HUES48 (cell line): ENCODE measurements around the gene HOXB6.

Source experiments
- H3K27ac ChIP-seq: one replicate; pipeline ENCODE4 v1.7.0; 2013; ENCODE audit warnings: low read depth, low read length, inconsistent platforms
- H3K27me3 ChIP-seq: 2 replicates; pipeline ENCODE4 v1.6.1; 2013; ENCODE audit warnings: mild to moderate bottlenecking, low read length; ENCODE audit not compliant: control insufficient read depth, insufficient read depth
- H3K36me3 ChIP-seq: 2 replicates; pipeline ENCODE4 v1.6.1; 2013; ENCODE audit warnings: low read length; ENCODE audit not compliant: control insufficient read depth, insufficient read depth
- H3K4me1 ChIP-seq: 2 replicates; pipeline ENCODE4 v1.6.1; 2013; ENCODE audit warnings: mild to moderate bottlenecking, low read length; ENCODE audit not compliant: control insufficient read depth, insufficient read depth
- H3K4me3 ChIP-seq: 2 replicates; pipeline ENCODE4 v1.5.1; 2013; ENCODE audit warnings: mild to moderate bottlenecking, low read depth, low read length
- H3K9ac ChIP-seq: 2 replicates; pipeline ENCODE4 v1.6.1; 2013; ENCODE audit warnings: mild to moderate bottlenecking, low read depth, low read length, moderate library complexity
- H3K9me3 ChIP-seq: 2 replicates; pipeline ENCODE4 v1.6.1; 2013; ENCODE audit warnings: low read length; ENCODE audit not compliant: control insufficient read depth, insufficient read depth

HOXB6 gene

DNA sequence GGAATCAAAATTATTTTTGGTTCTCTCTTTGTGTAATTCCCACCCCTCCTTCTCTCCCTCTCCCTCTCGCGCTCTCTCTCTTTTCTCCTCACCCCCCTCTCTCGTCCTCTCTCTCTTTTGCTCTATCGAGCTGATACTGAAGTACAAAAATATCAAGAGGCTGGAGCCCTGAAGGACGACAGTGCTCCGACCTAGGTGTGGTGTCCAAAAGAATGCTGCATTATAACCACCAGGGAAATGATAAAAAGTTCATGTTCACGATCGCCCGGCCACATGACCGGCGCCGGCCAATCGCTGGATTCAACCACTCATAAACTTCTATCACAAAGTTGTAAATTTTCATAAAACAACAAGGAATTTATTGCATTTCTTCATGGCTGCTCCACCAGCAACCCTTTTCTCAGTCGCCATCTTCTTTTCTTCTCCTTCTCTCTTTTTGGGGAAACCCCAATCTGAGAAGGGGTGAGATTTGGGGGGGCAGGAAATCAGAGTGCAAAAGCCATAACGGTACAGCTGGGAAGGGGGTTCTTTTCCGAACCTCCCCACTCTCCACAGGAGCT, at the start of gene HOXB6:
Gene HOXB6, minus strand, starts transcription at position 217 of the 560 bp plus-strand sequence. CDS start 6,836 bp downstream, outside the sequence.
- Histone ChIP-seq H3K27me3 (peaks cover 100% of the 10 kb centered on the region), H3K27ac (no peak within 1 kb of the TSS), H3K4me1 (no peaks in the 10 kb centered on the region), H3K9me3 (no peaks in the 10 kb centered on the region), H3K4me3 (no peak within 1 kb of the TSS), H3K36me3 (no peaks in the 10 kb centered on the region), H3K9ac (no peak within 1 kb of the TSS)

GRCh38 chr17:48649741-48650140, 45.0 kb upstream of the HOXB6 start:
- H3K4me1 ChIP-seq = peaks cover 7% of the 10 kb centered on the region
- H3K9me3 ChIP-seq = no peaks in the 10 kb centered on the region
- H3K9ac ChIP-seq = no peak overlapping the region
- H3K36me3 ChIP-seq = no peaks in the 10 kb centered on the region
- peaks cover 70% of the 10 kb centered on the region for H3K27me3 ChIP-seq
- no peak overlapping the region for H3K27ac ChIP-seq
- no peak overlapping the region for H3K4me3 ChIP-seq

- Histone ChIP-seq H3K27me3 (peaks cover 87% of the 10 kb centered on the region), H3K27ac (no peak overlapping the region), H3K9me3 (no peaks in the 10 kb centered on the region), H3K4me1 (peaks cover 7% of the 10 kb centered on the region), H3K4me3 (no peak overlapping the region), H3K9ac (no peak overlapping the region), H3K36me3 (no peaks in the 10 kb centered on the region)
Measured at GRCh38 chr17:48647963-48648245, 43.1 kb upstream of the HOXB6 start.

- Histone ChIP-seq H3K4me3 (peak overlapping the region; percentile 46; the same call in 1 of the 2 replicates), H3K27me3 (peaks cover 87% of the 10 kb centered on the region), H3K4me1 (peaks cover 7% of the 10 kb centered on the region), H3K27ac (no peak overlapping the region), H3K36me3 (no peaks in the 10 kb centered on the region), H3K9me3 (no peaks in the 10 kb centered on the region), H3K9ac (no peak overlapping the region)
Measured at GRCh38 chr17:48647103-48647962, 42.5 kb upstream of the HOXB6 start.

DNA sequence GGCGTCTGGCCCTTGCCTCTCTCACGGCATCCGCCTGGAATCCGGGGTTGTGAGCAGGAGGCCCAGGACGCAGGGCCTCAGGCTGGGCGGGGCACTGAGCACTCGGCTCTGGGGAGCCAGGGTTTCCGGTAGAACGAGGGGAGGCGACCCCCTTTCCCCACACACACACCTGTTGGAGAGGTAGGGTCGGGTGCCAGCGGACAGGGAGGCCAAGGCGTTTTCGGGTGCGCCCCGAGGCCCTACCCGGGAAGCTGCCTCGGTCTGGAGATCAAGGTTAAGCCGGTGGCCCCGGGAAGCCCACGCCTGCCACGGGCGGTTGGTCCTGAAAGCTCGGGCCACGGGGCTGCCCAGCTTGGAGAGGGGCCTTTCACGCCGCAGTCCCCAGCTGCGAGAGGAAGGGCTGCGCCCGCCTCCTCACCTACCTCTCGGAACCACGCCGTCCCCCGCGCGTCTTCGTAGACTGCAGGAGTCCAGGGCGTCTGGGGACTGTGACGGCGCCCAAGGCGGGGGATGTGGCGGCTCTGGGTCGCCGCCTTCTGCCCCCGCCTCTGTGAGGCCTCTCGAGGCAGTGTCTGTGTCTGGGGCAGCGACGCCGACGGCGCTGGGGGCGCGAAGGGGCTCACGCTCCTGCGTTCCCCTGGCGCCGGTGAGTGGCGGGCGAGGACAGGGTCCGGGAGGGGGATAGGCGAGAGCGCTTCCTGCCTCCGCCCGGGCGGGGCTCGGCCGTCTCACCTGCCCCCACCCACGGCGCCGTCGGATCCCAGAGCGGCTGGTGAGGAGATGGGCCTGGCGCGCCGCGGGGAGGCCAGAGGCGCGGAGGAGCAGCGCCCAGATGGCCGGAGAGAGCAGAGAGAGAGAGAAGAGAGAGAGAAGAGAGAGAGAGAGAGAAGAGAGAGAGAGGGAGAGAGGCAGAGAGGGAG, 41.7 kb upstream of the HOXB6 start:
- H3K36me3 ChIP-seq = no peaks in the 10 kb centered on the region
- H3K27ac ChIP-seq = no peak overlapping the region
- H3K9me3 ChIP-seq = no peaks in the 10 kb centered on the region
- peak overlapping the region; percentile 46 for H3K4me3 ChIP-seq
- peaks cover 91% of the 10 kb centered on the region for H3K27me3 ChIP-seq
- H3K9ac ChIP-seq = no peak overlapping the region
- peaks cover 10% of the 10 kb centered on the region for H3K4me1 ChIP-seq

- 0 out of 2 replicates have a peak overlapping the region, but pooled peaks have one; percentile 46 for H3K4me3 ChIP-seq
Measured at GRCh38 chr17:48645639-48646182, 40.9 kb upstream of the HOXB6 start.

GRCh38 chr17:48644910-48645557, 40.2 kb upstream of the HOXB6 start:
- no peak overlapping the region for H3K27ac ChIP-seq
- peaks cover 100% of the 10 kb centered on the region for H3K27me3 ChIP-seq
- H3K9ac ChIP-seq = no peak overlapping the region
- no peak overlapping the region for H3K4me3 ChIP-seq
- H3K9me3 ChIP-seq = no peaks in the 10 kb centered on the region
- H3K36me3 ChIP-seq = no peaks in the 10 kb centered on the region
- H3K4me1 ChIP-seq = peaks cover 10% of the 10 kb centered on the region

More at GRCh38 chr17:48645639-48646182, 40.9 kb upstream of the HOXB6 start:
- H3K9ac ChIP-seq = no peak overlapping the region
- no peaks in the 10 kb centered on the region for H3K9me3 ChIP-seq
- no peak overlapping the region for H3K27ac ChIP-seq
- H3K27me3 ChIP-seq = peaks cover 98% of the 10 kb centered on the region
- no peaks in the 10 kb centered on the region for H3K36me3 ChIP-seq
- peaks cover 10% of the 10 kb centered on the region for H3K4me1 ChIP-seq

- no peaks in the 10 kb centered on the region for H3K9me3 ChIP-seq
- H3K4me1 ChIP-seq = peaks cover 10% of the 10 kb centered on the region
- no peaks in the 10 kb centered on the region for H3K36me3 ChIP-seq
- peaks cover 100% of the 10 kb centered on the region for H3K27me3 ChIP-seq
- H3K4me3 ChIP-seq = no peak overlapping the region
- H3K27ac ChIP-seq = no peak overlapping the region
- H3K9ac ChIP-seq = no peak overlapping the region
Measured at GRCh38 chr17:48644159-48644558, 39.4 kb upstream of the HOXB6 start.

DNA sequence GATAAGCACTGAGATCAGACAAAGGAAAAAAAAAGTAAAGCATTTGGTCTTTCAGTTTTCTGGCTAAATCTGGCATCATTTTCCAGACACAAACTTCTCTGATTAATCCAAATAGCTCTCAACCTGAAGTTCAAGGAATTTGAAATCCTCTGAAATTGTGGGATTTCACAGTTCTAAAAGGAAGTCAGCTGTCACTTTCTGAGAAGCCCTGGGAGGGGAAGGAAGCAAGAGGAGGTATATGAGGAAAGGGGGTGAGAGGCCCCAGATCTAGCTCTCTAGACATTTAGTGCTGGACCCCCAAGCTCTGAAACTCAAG, 38.9 kb upstream of the HOXB6 start:
- Histone ChIP-seq H3K4me1 (peaks cover 10% of the 10 kb centered on the region), H3K9me3 (no peaks in the 10 kb centered on the region), H3K36me3 (no peaks in the 10 kb centered on the region), H3K9ac (no peak overlapping the region), H3K4me3 (no peak overlapping the region), H3K27me3 (peaks cover 100% of the 10 kb centered on the region), H3K27ac (no peak overlapping the region)

- peaks cover 100% of the 10 kb centered on the region for H3K27me3 ChIP-seq
- H3K9me3 ChIP-seq = no peaks in the 10 kb centered on the region
- no peak overlapping the region for H3K27ac ChIP-seq
- no peak overlapping the region for H3K4me3 ChIP-seq
- H3K4me1 ChIP-seq = peaks cover 10% of the 10 kb centered on the region
- H3K36me3 ChIP-seq = no peaks in the 10 kb centered on the region
- no peak overlapping the region for H3K9ac ChIP-seq
Measured at GRCh38 chr17:48642843-48643696, 38.3 kb upstream of the HOXB6 start.
